Mesenchymal stem cell (in vitro differentiated cells and primary cell): Measurements from ENCODE around the gene THTPA.

Source experiments
- DNase-seq: peaks from one replicate; pipeline ENCODE4 v3.0.0-alpha.2; 2013
- H2AFZ ChIP-seq: one replicate; pipeline ENCODE4 v1.6.1; 2013; ENCODE audit warnings: low read depth, mild to moderate bottlenecking, control low read depth, inconsistent platforms, low read length, moderate library complexity
- H2AK5ac ChIP-seq: 2 replicates; pipeline ENCODE4 v1.6.1; 2013; ENCODE audit warnings: low read length, moderate library complexity, mild to moderate bottlenecking, inconsistent platforms; ENCODE audit not compliant: severe bottlenecking
- H2BK120ac ChIP-seq: one replicate; pipeline ENCODE4 v1.6.1; 2013; ENCODE audit warnings: low read depth, mild to moderate bottlenecking, inconsistent platforms, low read length, moderate library complexity
- H2BK12ac ChIP-seq, 2 experiments: one replicate each; pipeline ENCODE4 v1.6.1; 2013; ENCODE audit warnings: inconsistent platforms in 2 of 2, low read length in 2 of 2, mild to moderate bottlenecking in 2 of 2, moderate library complexity in 2 of 2, control low read depth in 1 of 2
- H2BK15ac ChIP-seq: one replicate; pipeline ENCODE4 v1.6.1; 2013; ENCODE audit warnings: mild to moderate bottlenecking, low read depth, inconsistent platforms; ENCODE audit not compliant: poor library complexity, severe bottlenecking
- H2BK5ac ChIP-seq: 2 replicates; pipeline ENCODE4 v1.6.1; 2013; ENCODE audit warnings: low read depth, mild to moderate bottlenecking, low read length, control low read depth, inconsistent platforms; ENCODE audit not compliant: poor library complexity, severe bottlenecking
- H3K14ac ChIP-seq, 2 experiments: one replicate each; pipeline ENCODE4 v1.6.1; 2013; ENCODE audit warnings: inconsistent platforms in 2 of 2, low read length in 2 of 2, control low read depth in 1 of 2, mild to moderate bottlenecking in 1 of 2, moderate library complexity in 1 of 2
- H3K18ac ChIP-seq, 2 experiments: one replicate each; pipeline ENCODE4 v1.6.1; 2013; ENCODE audit warnings: inconsistent platforms in 2 of 2, low read length in 2 of 2, control low read depth in 1 of 2, low read depth in 1 of 2, mild to moderate bottlenecking in 1 of 2
- H3K23ac ChIP-seq, 2 experiments: one replicate each; pipeline ENCODE4 v1.6.1; 2013; ENCODE audit warnings: inconsistent platforms in 2 of 2, low read length in 2 of 2, mild to moderate bottlenecking in 2 of 2, moderate library complexity in 2 of 2, control low read depth in 1 of 2
- H3K27ac ChIP-seq: 2 replicates; pipeline ENCODE4 v1.5.1; 2013; ENCODE audit warnings: mild to moderate bottlenecking, moderate library complexity, low read length, control low read depth, inconsistent platforms; ENCODE audit not compliant: poor library complexity, severe bottlenecking
- H3K27me3 ChIP-seq, 2 experiments: 2 replicates each; pipeline versions ENCODE4 v1.6.1 to v1.7.0; 2013; ENCODE audit warnings: low read length in 2 of 2, mild to moderate bottlenecking in 2 of 2, moderate library complexity in 2 of 2, control low read depth in 1 of 2, inconsistent platforms in 1 of 2; ENCODE audit not compliant: control insufficient read depth in 1 of 2, insufficient read depth in 1 of 2
- H3K36me3 ChIP-seq, 2 experiments: 2 replicates each; pipeline versions ENCODE4 v1.6.1 to v1.7.0; 2013; ENCODE audit warnings: low read length in 2 of 2, control low read depth in 1 of 2, inconsistent platforms in 1 of 2, low read depth in 1 of 2, mild to moderate bottlenecking in 1 of 2; ENCODE audit not compliant: insufficient read depth in 2 of 2, control insufficient read depth in 1 of 2
- H3K4ac ChIP-seq, 2 experiments: one replicate each; pipeline ENCODE4 v1.6.1; 2013; ENCODE audit warnings: inconsistent platforms in 2 of 2, low read length in 2 of 2, mild to moderate bottlenecking in 2 of 2, moderate library complexity in 2 of 2, control low read depth in 1 of 2, low read depth in 1 of 2
- H3K4me1 ChIP-seq: 2 replicates; pipeline ENCODE4 v1.6.1; 2013; ENCODE audit warnings: low read depth, low read length, control low read depth; ENCODE audit not compliant: control insufficient read depth, insufficient read depth
- H3K4me2 ChIP-seq: 2 replicates; pipeline ENCODE4 v1.6.1; 2013; ENCODE audit warnings: low read length, mild to moderate bottlenecking, inconsistent platforms; ENCODE audit not compliant: poor library complexity, severe bottlenecking
- H3K4me3 ChIP-seq, 2 experiments: 2 replicates each; pipeline versions ENCODE4 v1.5.1 to v1.7.0; 2013; ENCODE audit warnings: low read length in 2 of 2, mild to moderate bottlenecking in 2 of 2, control low read depth in 1 of 2, low read depth in 1 of 2; ENCODE audit not compliant: insufficient read depth in 1 of 2
- H3K79me1 ChIP-seq: replicated peaks from 2 replicates; pipeline ENCODE4 v1.6.1; 2013; ENCODE audit warnings: mild to moderate bottlenecking, control low read depth, low read length, inconsistent platforms; ENCODE audit not compliant: poor library complexity, severe bottlenecking
- H3K9ac ChIP-seq: 2 replicates; pipeline ENCODE4 v1.7.0; 2013; ENCODE audit warnings: mild to moderate bottlenecking, low read length, moderate library complexity
- H3K9me3 ChIP-seq: 2 replicates; pipeline ENCODE4 v1.7.0; 2013; ENCODE audit warnings: mild to moderate bottlenecking, low read length; ENCODE audit not compliant: control insufficient read depth
- H4K8ac ChIP-seq: one replicate; pipeline ENCODE4 v1.6.1; 2013; ENCODE audit warnings: inconsistent platforms, mild to moderate bottlenecking, low read length, moderate library complexity
- H4K91ac ChIP-seq: one replicate; pipeline ENCODE4 v1.6.1; 2013; ENCODE audit warnings: mild to moderate bottlenecking, low read length, inconsistent platforms
- WGBS: methylation state at CpG from one replicate; pipeline ENCODE4 v1.1.7; 2013; ENCODE audit warnings: mixed read lengths; 5-methylcytosine and 5-hydroxymethylcytosine counted together

The THTPA gene

DNA sequence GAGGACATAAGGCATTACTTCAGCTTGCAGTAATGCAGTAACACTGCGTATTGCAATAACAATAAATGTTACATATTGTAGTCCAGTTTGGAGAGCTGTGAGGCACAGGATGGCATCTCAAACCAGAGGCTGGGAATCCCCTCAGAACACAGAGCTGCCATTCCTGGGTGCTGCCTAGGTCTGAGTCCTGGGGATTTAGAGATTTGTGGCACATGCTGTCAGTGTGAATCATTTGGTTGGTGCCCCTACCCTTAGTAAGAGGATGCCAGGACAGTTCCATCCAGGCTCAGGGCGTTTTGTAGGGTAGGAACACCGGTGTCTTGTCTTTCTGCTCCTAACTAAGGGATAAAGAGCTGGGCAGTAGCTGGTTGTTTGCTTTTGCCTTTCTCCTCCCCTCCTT is 27.1 kb upstream of the THTPA start:
- Histone ChIP-seq H4K8ac (no peak overlapping the region), H3K36me3 (peaks cover 0 to 62% of the 10 kb centered on the region in 2 experiments), H3K4ac (no peak overlapping the region), H3K9ac (no peak overlapping the region), H2BK5ac (no peak overlapping the region), H3K23ac (no peak overlapping the region), H3K18ac (no peak overlapping the region), H3K14ac (no peak overlapping the region), H2AFZ (no peak overlapping the region), H2AK5ac (no peak overlapping the region), H3K27me3 (no peaks in the 10 kb centered on the region), H3K4me2 (no peak overlapping the region), H4K91ac (peak overlapping the region; percentile 36), H2BK120ac (no peak overlapping the region), H3K9me3 (no peaks in the 10 kb centered on the region), H3K79me1 (no peaks in the 10 kb centered on the region), H3K27ac (no peak overlapping the region), H2BK12ac (no peak overlapping the region), H2BK15ac (no peak overlapping the region), H3K4me1 (peaks cover 3% of the 10 kb centered on the region), H3K4me3 (no peak overlapping the region)
- DNase-seq, result no peak
- 89% methylated on average over 1 of the region's 3 CpGs for WGBS

DNA sequence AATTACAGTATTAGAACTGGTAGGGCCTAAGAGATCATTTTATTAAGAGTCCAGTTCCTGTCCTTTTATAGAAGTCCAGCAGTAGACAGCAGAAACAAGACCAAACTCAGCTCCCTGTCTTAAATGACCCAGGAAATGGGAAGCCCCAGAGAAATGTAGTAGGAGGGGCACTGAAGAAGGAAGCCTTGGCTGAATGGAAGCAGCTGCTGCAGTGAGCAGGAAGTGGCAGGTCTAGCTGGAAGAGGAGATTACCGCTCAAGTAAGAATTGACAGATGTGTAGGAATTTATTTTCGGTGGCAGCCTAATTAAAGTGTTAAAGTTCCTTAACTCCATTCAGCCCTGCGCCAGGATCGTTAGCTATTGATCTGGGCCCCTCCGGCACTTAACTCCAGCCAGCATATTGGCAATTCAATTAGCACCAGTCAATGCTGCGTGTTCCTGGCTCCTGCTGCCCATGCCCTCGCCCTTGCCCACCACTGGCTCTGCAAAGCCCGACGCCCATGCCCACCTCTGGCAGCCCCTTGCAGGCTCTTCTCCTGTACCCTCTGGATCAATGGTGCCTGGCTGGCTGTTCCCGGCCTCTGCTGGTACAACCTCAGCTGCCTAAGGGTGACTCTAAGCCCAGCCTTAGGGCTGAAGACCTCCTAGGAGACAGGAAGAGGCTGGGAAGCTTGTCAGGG is 25.6 kb upstream of the THTPA start:
- H2BK5ac ChIP-seq, result no peak overlapping the region
- H3K23ac ChIP-seq, result no peak overlapping the region
- H2BK15ac ChIP-seq, result no peak overlapping the region
- H4K91ac ChIP-seq, result no peak overlapping the region
- H3K27me3 ChIP-seq, result no peaks in the 10 kb centered on the region
- H3K4me2 ChIP-seq, result no peak overlapping the region
- H2AK5ac ChIP-seq, result no peak overlapping the region
- no peak overlapping the region for H2BK120ac ChIP-seq
- peak overlapping the region in 1 of 2 experiments; percentile 26 for H3K14ac ChIP-seq
- H2BK12ac ChIP-seq, result no peak overlapping the region
- DNase-seq, result no peak
- H3K4me1 ChIP-seq, result peaks cover 3% of the 10 kb centered on the region
- WGBS, result 88% methylated on average over 10 of the region's 10 CpGs
- no peak overlapping the region for H4K8ac ChIP-seq
- no peak overlapping the region for H3K27ac ChIP-seq
- H3K4me3 ChIP-seq, result no peak overlapping the region
- no peak overlapping the region for H3K18ac ChIP-seq
- H3K79me1 ChIP-seq, result no peaks in the 10 kb centered on the region
- H3K4ac ChIP-seq, result no peak overlapping the region
- no peak overlapping the region for H3K9ac ChIP-seq
- no peak overlapping the region for H2AFZ ChIP-seq
- H3K9me3 ChIP-seq, result no peaks in the 10 kb centered on the region
- H3K36me3 ChIP-seq, result peaks cover 0 to 62% of the 10 kb centered on the region in 2 experiments

DNA sequence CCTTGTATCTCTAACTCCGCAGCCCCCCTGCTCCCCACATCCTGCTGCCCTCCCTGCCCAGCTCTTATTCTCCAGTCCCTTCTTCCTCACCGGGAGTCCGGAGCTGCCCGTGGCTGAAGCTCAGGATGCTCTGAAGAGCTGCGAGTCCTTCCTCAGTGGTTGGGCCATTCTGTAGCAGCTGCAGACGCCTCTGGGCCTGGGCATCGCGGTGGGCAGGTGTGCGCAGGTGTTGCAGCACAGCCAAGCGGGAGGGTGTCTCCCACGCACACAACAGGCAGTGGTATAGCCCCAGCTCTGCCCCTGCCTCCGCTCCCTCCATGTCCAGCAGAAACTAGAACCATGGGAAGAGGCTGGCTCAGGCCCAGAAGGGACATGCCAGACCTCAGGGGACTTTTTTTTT is 24.7 kb upstream of the THTPA start:
- Histone ChIP-seq H3K18ac (no peak overlapping the region), H2AFZ (no peak overlapping the region), H2BK12ac (no peak overlapping the region), H2AK5ac (no peak overlapping the region), H3K27me3 (no peaks in the 10 kb centered on the region), H2BK15ac (no peak overlapping the region), H3K4ac (no peak overlapping the region), H3K79me1 (no peaks in the 10 kb centered on the region), H3K9ac (no peak overlapping the region), H4K8ac (no peak overlapping the region), H3K14ac (no peak overlapping the region), H3K36me3 (peaks cover 0 to 54% of the 10 kb centered on the region in 2 experiments), H3K4me3 (no peak overlapping the region), H3K27ac (no peak overlapping the region), H3K9me3 (no peaks in the 10 kb centered on the region), H2BK5ac (no peak overlapping the region), H4K91ac (no peak overlapping the region), H3K4me2 (no peak overlapping the region), H2BK120ac (no peak overlapping the region), H3K23ac (peak overlapping the region in 1 of 2 experiments; percentile 28), H3K4me1 (peaks cover 3% of the 10 kb centered on the region)
- WGBS, result 93% methylated on average over 12 of the region's 12 CpGs
- no peak for DNase-seq

DNA sequence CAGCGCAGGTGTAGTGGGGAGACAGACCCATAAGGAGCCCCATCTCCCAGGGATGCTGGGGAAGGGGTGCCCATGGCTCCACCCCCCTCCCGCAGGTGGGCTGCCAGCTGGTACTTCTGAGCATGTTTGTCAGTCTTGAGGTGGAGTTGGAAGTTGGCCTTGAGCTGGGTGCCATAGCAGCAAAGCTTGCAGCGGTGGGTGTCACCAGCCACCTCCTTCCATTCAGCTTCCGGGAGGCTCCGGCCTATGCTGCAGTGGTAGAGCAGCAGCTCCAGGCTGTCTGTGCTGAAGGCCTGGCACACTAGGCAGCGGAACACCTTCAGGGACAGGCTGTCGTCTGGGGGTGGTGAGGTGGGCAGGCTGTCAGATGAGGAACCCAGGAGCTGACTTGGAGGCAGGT is 23.4 kb upstream of the THTPA start:
- Histone ChIP-seq H3K9ac (no peak overlapping the region), H2BK120ac (no peak overlapping the region), H2AK5ac (no peak overlapping the region), H3K27ac (no peak overlapping the region), H3K27me3 (no peaks in the 10 kb centered on the region), H3K4me2 (no peak overlapping the region), H2BK15ac (no peak overlapping the region), H3K4me3 (no peak overlapping the region), H2BK5ac (no peak overlapping the region), H3K18ac (no peak overlapping the region), H4K91ac (no peak overlapping the region), H3K79me1 (peaks cover 3% of the 10 kb centered on the region), H3K14ac (no peak overlapping the region), H3K36me3 (peaks cover 0 to 45% of the 10 kb centered on the region in 2 experiments), H3K4ac (no peak overlapping the region), H2BK12ac (no peak overlapping the region), H3K23ac (no peak overlapping the region), H4K8ac (no peak overlapping the region), H3K9me3 (no peaks in the 10 kb centered on the region), H3K4me1 (peaks cover 2% of the 10 kb centered on the region), H2AFZ (no peak overlapping the region)
- 91% methylated on average over 7 of the region's 7 CpGs for WGBS
- DNase-seq, result no peak
